Ishikawa (cell line): ENCODE data around the gene FAH.

ENCODE experiments used
- CEBPB ChIP-seq: IDR thresholded peaks from 2 replicates; pipeline ENCODE4 v1.6.1; 2012
- EP300 ChIP-seq: IDR thresholded peaks from 2 replicates; pipeline ENCODE4 v1.6.1; 2012; ENCODE audit warnings: borderline replicate concordance
- YY1 ChIP-seq: IDR thresholded peaks from 2 replicates; pipeline ENCODE4 v1.6.1; 2012; ENCODE audit warnings: low read depth
- ZBTB7A ChIP-seq: IDR thresholded peaks from 2 replicates; pipeline ENCODE4 v1.6.1; 2012; ENCODE audit warnings: low read depth

GRCh38 chr15:80175436-80175835 is 22.6 kb downstream of the FAH start:
- no peak for TF ChIP-seq EP300
- TF ChIP-seq CEBPB, result no peak
- no peak for TF ChIP-seq ZBTB7A
- TF ChIP-seq YY1, result no peak
